ENCODE measurements around the gene LENG1. TPM values are rescaled to one million over a fixed set of nuclear protein-coding genes. Genes with fewer than 3 reads are reported as not detected.

Gene LENG1
- total RNA-seq, 1 experiment from 2014 or later, result 1.6 TPM

GRCh38 chr19:54109651-54110050 lies 49.9 kb downstream of the LENG1 start:
- no peaks in the 10 kb centered on the region for H3K9me2 ChIP-seq (replicated peaks; ENCODE audit: insufficient read depth, low read length)
- H3K9ac ChIP-seq (ENCODE audit: low read length), result no peak overlapping the region
- no peak overlapping the region for H3K4me2 ChIP-seq (ENCODE audit: low read depth, low read length, poor library complexity, severe bottlenecking)
- H3K4me3 ChIP-seq (ENCODE audit: low read length), result no peak overlapping the region
- H4K20me1 ChIP-seq (ENCODE audit: insufficient read depth, low read depth, low read length), result peaks cover 3% of the 10 kb centered on the region; the same call in 1 of the 2 replicates
- no peaks in the 10 kb centered on the region for H3K9me3 ChIP-seq (ENCODE audit: low read length)
- peaks cover 21% of the 10 kb centered on the region for H3K36me3 ChIP-seq (ENCODE audit: insufficient read depth, low read length)
- no peaks in the 10 kb centered on the region for H3K27me3 ChIP-seq (ENCODE audit: low read length)
- DNase-seq, result no peak
- no peak overlapping the region for H3K27ac ChIP-seq (ENCODE audit: low read length)
- H3K79me2 ChIP-seq (ENCODE audit: low read length), result peaks cover 31% of the 10 kb centered on the region
- peaks cover 8% of the 10 kb centered on the region for H3K4me1 ChIP-seq (ENCODE audit: low read length)
- H2AFZ ChIP-seq (ENCODE audit: low read length), result no peak overlapping the region

DNA sequence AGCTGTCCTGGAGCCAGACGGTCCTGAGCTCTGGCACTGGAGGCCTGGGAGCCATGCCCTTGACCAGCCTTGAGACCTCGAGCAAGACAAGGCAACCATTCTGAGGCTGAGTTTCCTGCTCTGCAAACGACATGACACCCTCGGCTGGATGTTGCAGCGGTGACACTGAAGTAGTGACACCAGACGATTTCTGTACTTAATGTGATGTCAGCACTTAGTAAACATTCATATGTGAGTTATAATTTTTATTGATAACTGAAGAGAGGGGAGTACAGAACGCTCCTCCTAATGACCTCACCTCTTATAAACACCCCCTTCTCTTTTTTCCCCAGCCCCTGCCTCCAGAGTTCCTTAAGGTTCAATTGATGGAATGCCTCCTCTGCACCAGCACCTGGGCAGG lies 51.0 kb downstream of the LENG1 start:
- Histone ChIP-seq H3K9me2 (replicated peaks; ENCODE audit: insufficient read depth, low read length) (no peaks in the 10 kb centered on the region), H2AFZ (ENCODE audit: low read length) (no peak overlapping the region), H3K9ac (ENCODE audit: low read length) (no peak overlapping the region), H3K9me3 (ENCODE audit: low read length) (no peaks in the 10 kb centered on the region), H3K4me2 (ENCODE audit: low read depth, low read length, poor library complexity, severe bottlenecking) (no peak overlapping the region), H3K79me2 (ENCODE audit: low read length) (peaks cover 32% of the 10 kb centered on the region), H3K27ac (ENCODE audit: low read length) (no peak overlapping the region), H3K36me3 (ENCODE audit: insufficient read depth, low read length) (peaks cover 21% of the 10 kb centered on the region), H3K27me3 (ENCODE audit: low read length) (no peaks in the 10 kb centered on the region), H3K4me3 (ENCODE audit: low read length) (no peak overlapping the region), H3K4me1 (ENCODE audit: low read length) (peaks cover 10% of the 10 kb centered on the region), H4K20me1 (ENCODE audit: insufficient read depth, low read depth, low read length) (peaks cover 3% of the 10 kb centered on the region; the same call in 1 of the 2 replicates)
- no peak for DNase-seq

GRCh38 chr19:54107876-54108490 lies 51.5 kb downstream of the LENG1 start:
- H3K9me2 ChIP-seq (replicated peaks; ENCODE audit: insufficient read depth, low read length), result no peaks in the 10 kb centered on the region
- H3K79me2 ChIP-seq (ENCODE audit: low read length), result peaks cover 37% of the 10 kb centered on the region
- peaks cover 21% of the 10 kb centered on the region for H3K36me3 ChIP-seq (ENCODE audit: insufficient read depth, low read length)
- no peaks in the 10 kb centered on the region for H3K9me3 ChIP-seq (ENCODE audit: low read length)
- no peak overlapping the region for H3K4me3 ChIP-seq (ENCODE audit: low read length)
- H4K20me1 ChIP-seq (ENCODE audit: insufficient read depth, low read depth, low read length), result peaks cover 3% of the 10 kb centered on the region; the same call in 1 of the 2 replicates
- no peak overlapping the region for H3K27ac ChIP-seq (ENCODE audit: low read length)
- no peaks in the 10 kb centered on the region for H3K27me3 ChIP-seq (ENCODE audit: low read length)
- no peak overlapping the region for H3K9ac ChIP-seq (ENCODE audit: low read length)
- no peak overlapping the region for H3K4me2 ChIP-seq (ENCODE audit: low read depth, low read length, poor library complexity, severe bottlenecking)
- no peak for DNase-seq
- H3K4me1 ChIP-seq (ENCODE audit: low read length), result peaks cover 13% of the 10 kb centered on the region
- H2AFZ ChIP-seq (ENCODE audit: low read length), result no peak overlapping the region

DNA sequence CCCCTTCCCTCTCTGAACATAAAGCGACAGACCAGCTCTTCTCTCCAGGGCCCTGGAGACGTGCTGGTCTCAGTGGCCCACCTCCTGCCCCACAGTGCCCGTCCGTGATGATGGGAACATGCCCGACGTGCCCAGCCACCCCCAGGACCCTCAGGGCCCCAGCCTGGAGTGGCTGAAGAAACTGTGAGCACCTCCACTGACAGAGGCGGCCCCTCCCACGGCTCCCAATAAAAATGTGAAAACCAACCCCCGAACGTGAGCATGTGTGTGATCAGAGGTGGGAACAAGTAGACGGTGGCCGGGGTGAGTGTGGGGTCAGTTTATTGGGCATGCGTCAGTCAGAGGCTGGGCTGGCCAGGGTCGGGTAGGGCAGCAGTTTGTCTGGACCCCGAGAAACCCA lies 52.8 kb downstream of the LENG1 start:
- H3K4me1 ChIP-seq (ENCODE audit: low read length), result peaks cover 17% of the 10 kb centered on the region
- H3K27ac ChIP-seq (ENCODE audit: low read length), result no peak overlapping the region
- H3K4me3 ChIP-seq (ENCODE audit: low read length), result no peak overlapping the region
- H2AFZ ChIP-seq (ENCODE audit: low read length), result no peak overlapping the region
- no peak for DNase-seq
- no peak overlapping the region for H3K4me2 ChIP-seq (ENCODE audit: low read depth, low read length, poor library complexity, severe bottlenecking)
- peaks cover 40% of the 10 kb centered on the region for H3K79me2 ChIP-seq (ENCODE audit: low read length)
- H3K9ac ChIP-seq (ENCODE audit: low read length), result no peak overlapping the region
- H3K9me2 ChIP-seq (replicated peaks; ENCODE audit: insufficient read depth, low read length), result no peaks in the 10 kb centered on the region
- H3K9me3 ChIP-seq (ENCODE audit: low read length), result no peaks in the 10 kb centered on the region
- H3K27me3 ChIP-seq (ENCODE audit: low read length), result no peaks in the 10 kb centered on the region
- peaks cover 3% of the 10 kb centered on the region; the same call in 1 of the 2 replicates for H4K20me1 ChIP-seq (ENCODE audit: insufficient read depth, low read depth, low read length)
- peaks cover 21% of the 10 kb centered on the region for H3K36me3 ChIP-seq (ENCODE audit: insufficient read depth, low read length)

DNA sequence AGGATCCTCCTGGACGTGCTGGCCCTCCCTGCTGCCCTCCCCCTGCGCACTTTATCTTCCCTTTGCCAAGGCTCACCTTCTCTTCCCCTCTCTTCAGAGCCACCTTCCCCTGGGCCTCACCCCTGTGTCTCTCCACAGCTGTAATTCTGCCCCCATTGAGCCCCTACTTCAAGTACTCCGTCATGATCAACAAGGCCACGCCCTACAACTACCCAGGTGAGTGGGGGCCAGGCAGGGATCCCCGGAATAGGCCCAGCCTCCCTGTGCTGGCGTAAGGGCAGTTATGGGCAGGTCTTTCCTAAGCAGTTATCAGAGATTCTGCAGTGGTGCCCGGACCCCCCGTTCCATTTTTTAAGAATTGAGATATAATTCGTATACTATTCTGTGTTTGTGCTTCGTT lies 53.7 kb downstream of the LENG1 start:
- Histone ChIP-seq H3K4me1 (ENCODE audit: low read length) (peaks cover 17% of the 10 kb centered on the region), H3K4me3 (ENCODE audit: low read length) (no peak overlapping the region), H3K4me2 (ENCODE audit: low read depth, low read length, poor library complexity, severe bottlenecking) (no peak overlapping the region), H3K9me2 (replicated peaks; ENCODE audit: insufficient read depth, low read length) (no peaks in the 10 kb centered on the region), H3K27me3 (ENCODE audit: low read length) (no peaks in the 10 kb centered on the region), H3K9me3 (ENCODE audit: low read length) (no peaks in the 10 kb centered on the region), H3K79me2 (ENCODE audit: low read length) (peaks cover 40% of the 10 kb centered on the region), H3K9ac (ENCODE audit: low read length) (no peak overlapping the region), H4K20me1 (ENCODE audit: insufficient read depth, low read depth, low read length) (peaks cover 3% of the 10 kb centered on the region; the same call in 1 of the 2 replicates), H2AFZ (ENCODE audit: low read length) (no peak overlapping the region), H3K36me3 (ENCODE audit: insufficient read depth, low read length) (peaks cover 18% of the 10 kb centered on the region), H3K27ac (ENCODE audit: low read length) (no peak overlapping the region)
- no peak for DNase-seq

Other genes starting within 250 kb of the LENG1 start
- not detected in 2 replicates for gene CACNG8, start 196.8 kb downstream of the LENG1 start, total RNA-seq (2014; rRNA removed; shearing (Covaris generic); ENCODE audit: low replicate concordance)
- not detected in 2 replicates for gene CACNG6, start 168.1 kb downstream of the LENG1 start, total RNA-seq (2014; rRNA removed; shearing (Covaris generic); ENCODE audit: low replicate concordance)
- not detected in 2 replicates for gene VSTM1, start 95.8 kb downstream of the LENG1 start, total RNA-seq (2014; rRNA removed; shearing (Covaris generic); ENCODE audit: low replicate concordance)
- not detected in 2 replicates for gene TARM1, start 78.4 kb downstream of the LENG1 start, total RNA-seq (2014; rRNA removed; shearing (Covaris generic); ENCODE audit: low replicate concordance)
- gene OSCAR, start 58.9 kb downstream of the LENG1 start, total RNA-seq (2014; rRNA removed; shearing (Covaris generic); ENCODE audit: low replicate concordance), result 0.22 TPM in 1 of 2 replicates, not detected in the other
- gene NDUFA3, start 56.9 kb downstream of the LENG1 start, total RNA-seq (2014; rRNA removed; shearing (Covaris generic); ENCODE audit: low replicate concordance), result 79.5 and 105 TPM in 2 replicates
- gene TFPT, start 44.1 kb downstream of the LENG1 start, total RNA-seq (2014; rRNA removed; shearing (Covaris generic); ENCODE audit: low replicate concordance), result 21.5 and 39.9 TPM in 2 replicates
- 25.2 and 61.3 TPM in 2 replicates for gene PRPF31, start 44.0 kb downstream of the LENG1 start, total RNA-seq (2014; rRNA removed; shearing (Covaris generic); ENCODE audit: low replicate concordance)
- gene CNOT3, start 22.0 kb downstream of the LENG1 start, total RNA-seq (2014; rRNA removed; shearing (Covaris generic); ENCODE audit: low replicate concordance), result 31.2 and 45.0 TPM in 2 replicates
- 6.2 TPM in 1 of 2 replicates, not detected in the other for gene TMC4, start 13.4 kb upstream of the LENG1 start, total RNA-seq (2014; rRNA removed; shearing (Covaris generic); ENCODE audit: low replicate concordance)
- gene MBOAT7, start 29.9 kb upstream of the LENG1 start, total RNA-seq (2014; rRNA removed; shearing (Covaris generic); ENCODE audit: low replicate concordance), result 85.6 and 90.0 TPM in 2 replicates
- gene TSEN34, start 31.6 kb upstream of the LENG1 start, total RNA-seq (2014; rRNA removed; shearing (Covaris generic); ENCODE audit: low replicate concordance), result 28.1 and 39.8 TPM in 2 replicates
- 3,304 and 6,295 TPM in 2 replicates for gene RPS9, start 41.1 kb upstream of the LENG1 start, total RNA-seq (2014; rRNA removed; shearing (Covaris generic); ENCODE audit: low replicate concordance)
- gene LILRB3, start 63.3 kb upstream of the LENG1 start, total RNA-seq (2014; rRNA removed; shearing (Covaris generic); ENCODE audit: low replicate concordance), result 0.11 TPM in 1 of 2 replicates, not detected in the other
- gene LILRA6, start 83.1 kb upstream of the LENG1 start, total RNA-seq (2014; rRNA removed; shearing (Covaris generic); ENCODE audit: low replicate concordance), result not detected in 2 replicates
- gene LILRB5, start 97.6 kb upstream of the LENG1 start, total RNA-seq (2014; rRNA removed; shearing (Covaris generic); ENCODE audit: low replicate concordance), result not detected in 2 replicates
- 0.22 and 0.61 TPM in 2 replicates for gene LILRB2, start 121.4 kb upstream of the LENG1 start, total RNA-seq (2014; rRNA removed; shearing (Covaris generic); ENCODE audit: low replicate concordance)
- not detected in 2 replicates for gene LILRA5, start 153.4 kb upstream of the LENG1 start, total RNA-seq (2014; rRNA removed; shearing (Covaris generic); ENCODE audit: low replicate concordance)
- gene LILRA4, start 179.4 kb upstream of the LENG1 start, total RNA-seq (2014; rRNA removed; shearing (Covaris generic); ENCODE audit: low replicate concordance), result 0.75 and 10.5 TPM in 2 replicates
- gene LAIR1, start 205.2 kb upstream of the LENG1 start, total RNA-seq (2014; rRNA removed; shearing (Covaris generic); ENCODE audit: low replicate concordance), result 0.15 and 0.61 TPM in 2 replicates